Measurements from ENCODE around the gene SMARCAL1. TPM values are rescaled to one million over a fixed set of nuclear protein-coding genes. Genes with fewer than 3 reads are reported as not detected.

Gene SMARCAL1
- total and polyA plus RNA-seq, 8 donors, result 5.8 to 152 (median 18.3) TPM

GRCh38 chr2:216500572-216500971, 88.3 kb downstream of the SMARCAL1 start:
- no peaks in the 10 kb centered on the region for H3K9me3 ChIP-seq
- 72 to 86% (median 83%) methylated on average over 2 of the region's 2 CpGs for WGBS, 5 donors
- no peaks in the 10 kb centered on the region for H3K27me3 ChIP-seq
- TF ChIP-seq EP300 (IDR thresholded peaks at IDR 0.05) (no peak), CTCF (IDR thresholded peaks at IDR 0.05) (no peak), POLR2A (IDR thresholded peaks at IDR 0.05) (no peak), POLR2AphosphoS5 (IDR thresholded peaks at IDR 0.05) (no peak)
- DNase-seq, result no peak
- H3K4me3 ChIP-seq, result peak overlapping the region in 2 of 4 donors; percentile 81 to 95
- intact Hi-C loops (cut with DNase I; ENCODE audit: low total_unique reads), result no loop called here
- H3K27ac ChIP-seq, result no peak overlapping the region
- H3K36me3 ChIP-seq, result peaks cover 43 to 59% (median 59%) of the 10 kb centered on the region in 4 donors
- peaks cover 29 to 60% (median 46%) of the 10 kb centered on the region in 4 donors for H3K4me1 ChIP-seq

- H3K36me3 ChIP-seq, result peaks cover 43 to 72% (median 66%) of the 10 kb centered on the region in 4 donors
- H3K27ac ChIP-seq, result no peak overlapping the region
- TF ChIP-seq POLR2AphosphoS5 (IDR thresholded peaks at IDR 0.05), result no peak
- no peak for TF ChIP-seq CTCF (IDR thresholded peaks at IDR 0.05)
- no peak for TF ChIP-seq POLR2A (IDR thresholded peaks at IDR 0.05)
- TF ChIP-seq EP300 (IDR thresholded peaks at IDR 0.05), result no peak
- no peak overlapping the region for H3K4me3 ChIP-seq
- no peak for DNase-seq
- intact Hi-C loops (cut with DNase I; ENCODE audit: low total_unique reads), result no loop called here
- no peaks in the 10 kb centered on the region for H3K27me3 ChIP-seq
- H3K9me3 ChIP-seq, result no peaks in the 10 kb centered on the region
- peaks cover 29 to 64% (median 46%) of the 10 kb centered on the region in 4 donors for H3K4me1 ChIP-seq
- 82 to 88% (median 87%) methylated on average over 8 of the region's 8 CpGs for WGBS, 5 donors
Measured at GRCh38 chr2:216501854-216502253, 89.6 kb downstream of the SMARCAL1 start.

GRCh38 chr2:216502381-216503158, 90.3 kb downstream of the SMARCAL1 start:
- H3K9me3 ChIP-seq, result no peaks in the 10 kb centered on the region
- 73 to 84% (median 80%) methylated on average over 7 of the region's 7 CpGs for WGBS, 5 donors
- intact Hi-C loops (cut with DNase I; ENCODE audit: low total_unique reads), result no loop called here
- H3K4me3 ChIP-seq, result no peak overlapping the region
- H3K27me3 ChIP-seq, result no peaks in the 10 kb centered on the region
- no peak for TF ChIP-seq CTCF (IDR thresholded peaks at IDR 0.05)
- TF ChIP-seq POLR2AphosphoS5 (IDR thresholded peaks at IDR 0.05), result no peak
- no peak for TF ChIP-seq EP300 (IDR thresholded peaks at IDR 0.05)
- no peak for TF ChIP-seq POLR2A (IDR thresholded peaks at IDR 0.05)
- H3K36me3 ChIP-seq, result peaks cover 43 to 72% (median 66%) of the 10 kb centered on the region in 4 donors
- no peak for DNase-seq
- no peak overlapping the region for H3K27ac ChIP-seq
- peaks cover 26 to 60% (median 42%) of the 10 kb centered on the region in 4 donors for H3K4me1 ChIP-seq

GRCh38 chr2:216503159-216503629, 90.9 kb downstream of the SMARCAL1 start:
- WGBS, 5 donors, result 83 to 88% (median 87%) methylated on average over 6 of the region's 6 CpGs
- Histone ChIP-seq H3K36me3 (peaks cover 43 to 72% (median 66%) of the 10 kb centered on the region in 4 donors), H3K27ac (peak overlapping the region in 1 of 5 donors; percentile 16)

More at GRCh38 chr2:216503159-216503629, 90.9 kb downstream of the SMARCAL1 start:
- DNase-seq, result no peak
- no peaks in the 10 kb centered on the region for H3K27me3 ChIP-seq
- no peak overlapping the region for H3K4me3 ChIP-seq
- peaks cover 20 to 54% (median 36%) of the 10 kb centered on the region in 4 donors for H3K4me1 ChIP-seq
- intact Hi-C loops (cut with DNase I; ENCODE audit: low total_unique reads), result no loop called here
- H3K9me3 ChIP-seq, result no peaks in the 10 kb centered on the region
- TF ChIP-seq POLR2AphosphoS5 (IDR thresholded peaks at IDR 0.05) (no peak), CTCF (IDR thresholded peaks at IDR 0.05) (no peak)
